Caco-2 (cell line): ENCODE data around the gene TMEM140. TPM values are rescaled to one million over a fixed set of nuclear protein-coding genes. Genes with fewer than 3 reads are reported as not detected.

Source experiments
- Bru-seq: library from RNA; stranded (reverse); fragments of 400-500 nt; gene quantifications from one replicate; lab custom pipeline; 2021; lab: Mats Ljungman, UMichigan
- BruChase-seq, 2 experiments: library from RNA; stranded (reverse); fragments of 400-500 nt; gene quantifications; one replicate each; lab custom pipeline; 2021; lab: Mats Ljungman, UMichigan
- BruUV-seq: library from RNA; stranded (reverse); fragments of 400-500 nt; replicated peaks from 2 replicates; lab custom pipeline; 2021; lab: Mats Ljungman, UMichigan
- CTCF ChIA-PET: fragments of 300-600 bp; sonication (Branson Sonifier 250); formaldehyde crosslinking; loops from one replicate; lab custom pipeline; 2022; ENCODE audit warnings: antibody characterized with exemption; lab: Charles Lee
- POLR2A ChIA-PET: fragments of 300-600 bp; sonication (Branson Sonifier 250); formaldehyde crosslinking; loops from one replicate; lab custom pipeline; 2022; ENCODE audit warnings: antibody characterized with exemption; lab: Charles Lee
- DNase-seq, 2 experiments: peaks; one replicate each; pipeline versions ENCODE4 v3.0.0 to v3.0.0-alpha.2; 2020 to 2022
- H3K27me3 ChIP-seq: replicated peaks from 2 replicates; pipeline ENCODE4 v1.6.0; 2011; ENCODE audit warnings: low read length; ENCODE audit not compliant: control insufficient read depth, insufficient read depth
- H3K36me3 ChIP-seq: 2 replicates; pipeline ENCODE4 v1.5.1; 2011; ENCODE audit warnings: low read length; ENCODE audit not compliant: control insufficient read depth, insufficient read depth
- H3K4me1 ChIP-seq: fragments of 250-450 bp; sonication (Bioruptor Pico); 2 replicates; pipeline ENCODE4 v1.5.1; 2020; ENCODE audit warnings: mild to moderate bottlenecking
- H3K4me3 ChIP-seq: 2 replicates; pipeline ENCODE4 v1.5.1; 2011; ENCODE audit warnings: low read depth, mild to moderate bottlenecking, control low read depth, low read length
- H3K9me3 ChIP-seq: fragments of 250-450 bp; sonication (Bioruptor Pico); 2 replicates; pipeline ENCODE4 v1.5.1; 2020; ENCODE audit warnings: mild to moderate bottlenecking, moderate library complexity
- H3K27ac Mint-ChIP-seq: one replicate; pipeline ENCODE4 v1.8.0; 2022; ENCODE audit warnings: mixed read lengths; ENCODE audit not compliant: unreplicated experiment
- H3K27me3 Mint-ChIP-seq: one replicate; pipeline ENCODE4 v1.8.0; 2022; ENCODE audit warnings: mixed read lengths; ENCODE audit not compliant: insufficient read depth, unreplicated experiment
- H3K36me3 Mint-ChIP-seq: one replicate; pipeline ENCODE4 v1.8.0; 2022; ENCODE audit warnings: mild to moderate bottlenecking, mixed read lengths; ENCODE audit not compliant: insufficient read depth, unreplicated experiment
- H3K4me1 Mint-ChIP-seq: one replicate; pipeline ENCODE4 v1.8.0; 2022; ENCODE audit warnings: low read depth, mixed read lengths; ENCODE audit not compliant: unreplicated experiment
- H3K4me3 Mint-ChIP-seq: one replicate; pipeline ENCODE4 v1.8.0; 2022; ENCODE audit warnings: mild to moderate bottlenecking, moderate library complexity, mixed read lengths; ENCODE audit not compliant: unreplicated experiment
- H3K9me3 Mint-ChIP-seq: one replicate; pipeline ENCODE4 v1.8.0; 2022; ENCODE audit warnings: mixed read lengths; ENCODE audit not compliant: unreplicated experiment
- intact Hi-C: fragments of 100-400 bp; cut with micrococcal nuclease; formaldehyde crosslinking; loops from one replicate; pipeline ENCODE4 v1.10.0; 2022; ENCODE audit not compliant: unreplicated experiment
- long read RNA-seq: library from polyadenylated mRNA; stranded (forward); transcript quantifications from one replicate; pipeline ENCODE4 v2.0.0, GENCODE V29; 2022
- total RNA-seq: library from RNA; stranded (reverse); gene quantifications from 2 replicates; pipeline ENCODE4 v1.2.3, GENCODE V29; 2022
- TF ChIP-seq, protein P1 (sequence below), 2 experiments: fragments of 200-600 bp in 1 of 2; IDR thresholded peaks; 1 replicate in 1 of 2; 2 replicates in 1 of 2; pipeline versions ENCODE4 v1.5.1 to v1.8.0; 2011 to 2022; ENCODE audit warnings: antibody characterized with exemption in 1 of 2, control low read depth in 1 of 2, inconsistent platforms in 1 of 2, low read depth in 1 of 2, low read length in 1 of 2, mild to moderate bottlenecking in 1 of 2, moderate library complexity in 1 of 2; ENCODE audit not compliant: insufficient read depth in 1 of 2, severe bottlenecking in 1 of 2, unreplicated experiment in 1 of 2

TMEM140 gene
- total RNA-seq (3.8 and 6.1 TPM in 2 replicates), Bru-seq, nascent RNA (percentile 62 among the genes with signal in this experiment), BruChase-seq, experiment 1, labeled RNA remaining after a 2-hour chase (percentile 57 among the genes with signal in this experiment), BruChase-seq, experiment 2, labeled RNA remaining after a 6-hour chase (percentile 50 among the genes with signal in this experiment)
- long read RNA-seq, transcript TMEM140-201 (2 exons, 1,997 nt), result major isoform, 7 of 8 reads
- long read RNA-seq, partial matches to known transcripts, result 0 of 8 reads
- long read RNA-seq, other reads (novel, unspliced or antisense), result 1 of 8 reads

GRCh38 chr7:135147899-135148721 is at the start of gene TMEM140:
Gene TMEM140 (plus strand): TSS chr7:135148072. CDS start chr7:135164442, 16,370 bp downstream.
- intact Hi-C loops, result loop anchor here (1.0 kb wide), 4 partner anchors 22 to 162 kb away; partner anchors contain the start of genes AGBL3 and CYREN
- Mint-ChIP-seq H3K36me3 (peaks cover 6% of the 10 kb centered on the region), H3K9me3 (peaks cover 10% of the 10 kb centered on the region), H3K4me1 (peaks cover 21% of the 10 kb centered on the region), H3K27ac (peak within 1 kb of the TSS; percentile 86), H3K27me3 (no peaks in the 10 kb centered on the region), H3K4me3 (peak within 1 kb of the TSS; percentile 79)
- Histone ChIP-seq H3K4me3 (peak within 1 kb of the TSS; percentile 33), H3K4me1 (peaks cover 14% of the 10 kb centered on the region), H3K9me3 (no peaks in the 10 kb centered on the region), H3K27me3 (no peaks in the 10 kb centered on the region), H3K36me3 (no peaks in the 10 kb centered on the region)
- POLR2A ChIA-PET, result interaction anchor here (0.6 to 0.9 kb wide), 2 partner anchors 16 to 162 kb away, joined by 4 read pairs; partner anchors contain the start of gene AGBL3
- TSS peak; percentile 58 for BruUV-seq
- peak; percentile 63 to 74 for DNase-seq
- CTCF ChIA-PET, result interaction anchor here (0.8 to 1.2 kb wide), 3 partner anchors 16 to 162 kb away, joined by 3 to 5 read pairs (median 4); partner anchors contain the start of gene AGBL3
- TF ChIP-seq, protein P1, sequence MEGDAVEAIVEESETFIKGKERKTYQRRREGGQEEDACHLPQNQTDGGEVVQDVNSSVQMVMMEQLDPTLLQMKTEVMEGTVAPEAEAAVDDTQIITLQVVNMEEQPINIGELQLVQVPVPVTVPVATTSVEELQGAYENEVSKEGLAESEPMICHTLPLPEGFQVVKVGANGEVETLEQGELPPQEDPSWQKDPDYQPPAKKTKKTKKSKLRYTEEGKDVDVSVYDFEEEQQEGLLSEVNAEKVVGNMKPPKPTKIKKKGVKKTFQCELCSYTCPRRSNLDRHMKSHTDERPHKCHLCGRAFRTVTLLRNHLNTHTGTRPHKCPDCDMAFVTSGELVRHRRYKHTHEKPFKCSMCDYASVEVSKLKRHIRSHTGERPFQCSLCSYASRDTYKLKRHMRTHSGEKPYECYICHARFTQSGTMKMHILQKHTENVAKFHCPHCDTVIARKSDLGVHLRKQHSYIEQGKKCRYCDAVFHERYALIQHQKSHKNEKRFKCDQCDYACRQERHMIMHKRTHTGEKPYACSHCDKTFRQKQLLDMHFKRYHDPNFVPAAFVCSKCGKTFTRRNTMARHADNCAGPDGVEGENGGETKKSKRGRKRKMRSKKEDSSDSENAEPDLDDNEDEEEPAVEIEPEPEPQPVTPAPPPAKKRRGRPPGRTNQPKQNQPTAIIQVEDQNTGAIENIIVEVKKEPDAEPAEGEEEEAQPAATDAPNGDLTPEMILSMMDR (IDR thresholded peaks at IDR 0.05; ENCODE audit: insufficient read depth in 1 of 2, low read depth in 1 of 2, low read length in 1 of 2, severe bottlenecking in 1 of 2, unreplicated experiment in 1 of 2), result no peak

DNA sequence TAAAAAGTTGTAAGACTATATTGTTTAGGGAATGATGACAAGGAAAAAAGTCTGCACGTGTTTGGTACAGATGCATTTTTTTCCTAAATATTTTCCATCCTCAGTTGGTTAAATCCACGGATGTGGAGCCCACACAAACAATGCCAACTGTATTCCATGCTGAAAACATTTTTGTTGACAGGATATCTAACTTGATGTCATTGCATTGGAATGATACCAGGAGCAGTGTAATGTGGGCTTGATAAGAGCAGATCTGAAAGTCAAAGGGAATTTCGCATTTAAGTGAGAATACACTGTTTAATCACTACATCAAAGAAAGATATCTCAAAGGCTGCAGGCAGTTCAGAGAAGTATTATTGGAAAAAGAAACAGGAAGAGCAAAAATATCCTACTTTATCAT is 49.5 kb upstream of the TMEM140 start:
- no peak for DNase-seq
- peak overlapping the region; percentile 17 for H3K4me3 Mint-ChIP-seq
- TF ChIP-seq, protein P1 (IDR thresholded peaks at IDR 0.05; ENCODE audit: insufficient read depth in 1 of 2, low read depth in 1 of 2, low read length in 1 of 2, severe bottlenecking in 1 of 2, unreplicated experiment in 1 of 2), result no peak
- Histone ChIP-seq H3K27me3 (no peaks in the 10 kb centered on the region), H3K9me3 (no peaks in the 10 kb centered on the region), H3K4me3 (no peak overlapping the region), H3K36me3 (no peaks in the 10 kb centered on the region), H3K4me1 (peaks cover 56% of the 10 kb centered on the region)
- H3K36me3 Mint-ChIP-seq, result no peaks in the 10 kb centered on the region
- ChIA-PET CTCF (no interaction called here), POLR2A (no interaction called here)
- H3K4me1 Mint-ChIP-seq, result peaks cover 32% of the 10 kb centered on the region
- H3K27ac Mint-ChIP-seq, result peak overlapping the region; percentile 40
- no peaks in the 10 kb centered on the region for H3K27me3 Mint-ChIP-seq
- intact Hi-C loops, result no loop called here
- no TSS peak for BruUV-seq
- H3K9me3 Mint-ChIP-seq, result peaks cover 14% of the 10 kb centered on the region

DNA sequence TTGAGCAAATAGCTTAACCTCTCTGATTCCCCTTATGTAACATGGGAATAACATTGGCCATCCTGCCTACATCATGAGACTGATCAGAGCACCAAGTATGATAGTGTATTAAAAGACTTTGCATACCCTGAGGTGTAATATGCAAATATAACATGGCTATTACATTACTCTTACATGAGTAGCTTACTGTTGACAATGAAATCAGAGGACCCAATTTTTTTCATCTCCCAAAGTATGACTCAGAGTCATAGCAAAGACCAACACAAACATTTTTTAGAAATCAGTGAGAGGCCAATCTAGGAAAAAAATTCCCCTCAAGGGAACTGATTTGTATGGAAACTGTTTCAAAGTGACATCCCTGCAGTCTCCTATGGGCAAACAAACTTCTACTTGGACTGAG is 47.0 kb upstream of the TMEM140 start:
- Histone ChIP-seq H3K4me3 (no peak overlapping the region), H3K27me3 (no peaks in the 10 kb centered on the region), H3K9me3 (no peaks in the 10 kb centered on the region), H3K4me1 (peaks cover 37% of the 10 kb centered on the region), H3K36me3 (no peaks in the 10 kb centered on the region)
- Mint-ChIP-seq H3K27me3 (no peaks in the 10 kb centered on the region), H3K36me3 (no peaks in the 10 kb centered on the region), H3K4me3 (no peak overlapping the region), H3K27ac (no peak overlapping the region), H3K9me3 (peaks cover 12% of the 10 kb centered on the region), H3K4me1 (peaks cover 19% of the 10 kb centered on the region)
- DNase-seq, result no peak
- POLR2A ChIA-PET, result no interaction called here
- CTCF ChIA-PET, result interaction anchor here (0.7 kb wide), 1 partner anchor 70 kb away, joined by 3 read pairs; the partner anchor contains the start of gene CYREN
- TF ChIP-seq, protein P1 (IDR thresholded peaks at IDR 0.05; ENCODE audit: insufficient read depth in 1 of 2, low read depth in 1 of 2, low read length in 1 of 2, severe bottlenecking in 1 of 2, unreplicated experiment in 1 of 2), result no peak
- intact Hi-C loops, result no loop called here
- BruUV-seq, result no TSS peak
